Ishikawa (cell line): Measurements from ENCODE around the gene AMN1.

Experiments
- CEBPB ChIP-seq: IDR thresholded peaks from 2 replicates; pipeline ENCODE4 v1.6.1; 2012
- CREB1 ChIP-seq: IDR thresholded peaks from 2 replicates; pipeline ENCODE4 v1.6.1; 2012; ENCODE audit warnings: low read depth
- EGR1 ChIP-seq: IDR thresholded peaks from 2 replicates; pipeline ENCODE4 v1.6.1; 2012
- EP300 ChIP-seq: IDR thresholded peaks from 2 replicates; pipeline ENCODE4 v1.6.1; 2012; ENCODE audit warnings: borderline replicate concordance
- FOXM1 ChIP-seq: IDR thresholded peaks from 2 replicates; pipeline ENCODE4 v1.6.1; 2012; ENCODE audit warnings: low read depth, borderline replicate concordance
- NFIC ChIP-seq: IDR thresholded peaks from 2 replicates; pipeline ENCODE4 v1.6.1; 2012
- RAD21 ChIP-seq: IDR thresholded peaks from 2 replicates; pipeline ENCODE4 v1.6.1; 2012; ENCODE audit warnings: low read depth
- TAF1 ChIP-seq: IDR thresholded peaks from 2 replicates; pipeline ENCODE4 v1.6.1; 2012; ENCODE audit warnings: low read depth, mild to moderate bottlenecking
- TCF12 ChIP-seq: IDR thresholded peaks from 2 replicates; pipeline ENCODE4 v1.6.1; 2012; ENCODE audit warnings: low read depth
- TEAD4 ChIP-seq: IDR thresholded peaks from 2 replicates; pipeline ENCODE4 v1.6.1; 2012
- USF1 ChIP-seq: IDR thresholded peaks from 2 replicates; pipeline ENCODE4 v1.6.1; 2012
- YY1 ChIP-seq: IDR thresholded peaks from 2 replicates; pipeline ENCODE4 v1.6.1; 2012; ENCODE audit warnings: low read depth
- TF ChIP-seq, protein P1 (sequence below): IDR thresholded peaks from 2 replicates; pipeline ENCODE4 v1.6.1; 2012
- TF ChIP-seq, protein P2 (sequence below): IDR thresholded peaks from 2 replicates; pipeline ENCODE4 v1.6.1; 2012; ENCODE audit warnings: low read depth, mild to moderate bottlenecking

- TF ChIP-seq, protein P1, sequence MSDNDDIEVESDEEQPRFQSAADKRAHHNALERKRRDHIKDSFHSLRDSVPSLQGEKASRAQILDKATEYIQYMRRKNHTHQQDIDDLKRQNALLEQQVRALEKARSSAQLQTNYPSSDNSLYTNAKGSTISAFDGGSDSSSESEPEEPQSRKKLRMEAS = no peak
- no peak for TF ChIP-seq TAF1
- no peak for TF ChIP-seq EP300
- TF ChIP-seq USF1 = no peak
- TF ChIP-seq, protein P2, sequence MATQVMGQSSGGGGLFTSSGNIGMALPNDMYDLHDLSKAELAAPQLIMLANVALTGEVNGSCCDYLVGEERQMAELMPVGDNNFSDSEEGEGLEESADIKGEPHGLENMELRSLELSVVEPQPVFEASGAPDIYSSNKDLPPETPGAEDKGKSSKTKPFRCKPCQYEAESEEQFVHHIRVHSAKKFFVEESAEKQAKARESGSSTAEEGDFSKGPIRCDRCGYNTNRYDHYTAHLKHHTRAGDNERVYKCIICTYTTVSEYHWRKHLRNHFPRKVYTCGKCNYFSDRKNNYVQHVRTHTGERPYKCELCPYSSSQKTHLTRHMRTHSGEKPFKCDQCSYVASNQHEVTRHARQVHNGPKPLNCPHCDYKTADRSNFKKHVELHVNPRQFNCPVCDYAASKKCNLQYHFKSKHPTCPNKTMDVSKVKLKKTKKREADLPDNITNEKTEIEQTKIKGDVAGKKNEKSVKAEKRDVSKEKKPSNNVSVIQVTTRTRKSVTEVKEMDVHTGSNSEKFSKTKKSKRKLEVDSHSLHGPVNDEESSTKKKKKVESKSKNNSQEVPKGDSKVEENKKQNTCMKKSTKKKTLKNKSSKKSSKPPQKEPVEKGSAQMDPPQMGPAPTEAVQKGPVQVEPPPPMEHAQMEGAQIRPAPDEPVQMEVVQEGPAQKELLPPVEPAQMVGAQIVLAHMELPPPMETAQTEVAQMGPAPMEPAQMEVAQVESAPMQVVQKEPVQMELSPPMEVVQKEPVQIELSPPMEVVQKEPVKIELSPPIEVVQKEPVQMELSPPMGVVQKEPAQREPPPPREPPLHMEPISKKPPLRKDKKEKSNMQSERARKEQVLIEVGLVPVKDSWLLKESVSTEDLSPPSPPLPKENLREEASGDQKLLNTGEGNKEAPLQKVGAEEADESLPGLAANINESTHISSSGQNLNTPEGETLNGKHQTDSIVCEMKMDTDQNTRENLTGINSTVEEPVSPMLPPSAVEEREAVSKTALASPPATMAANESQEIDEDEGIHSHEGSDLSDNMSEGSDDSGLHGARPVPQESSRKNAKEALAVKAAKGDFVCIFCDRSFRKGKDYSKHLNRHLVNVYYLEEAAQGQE = no peak
- TF ChIP-seq CEBPB = no peak
- TF ChIP-seq NFIC = no peak
- no peak for TF ChIP-seq YY1
- no peak for TF ChIP-seq CREB1
- TF ChIP-seq FOXM1 = no peak
- TF ChIP-seq EGR1 = no peak
- TF ChIP-seq RAD21 = no peak
- TF ChIP-seq TEAD4 = no peak
- TF ChIP-seq TCF12 = no peak
Measured at GRCh38 chr12:31728289-31728916, 418 bp downstream of the AMN1 start.
